Measurements from ENCODE around the gene LEP.

DNA sequence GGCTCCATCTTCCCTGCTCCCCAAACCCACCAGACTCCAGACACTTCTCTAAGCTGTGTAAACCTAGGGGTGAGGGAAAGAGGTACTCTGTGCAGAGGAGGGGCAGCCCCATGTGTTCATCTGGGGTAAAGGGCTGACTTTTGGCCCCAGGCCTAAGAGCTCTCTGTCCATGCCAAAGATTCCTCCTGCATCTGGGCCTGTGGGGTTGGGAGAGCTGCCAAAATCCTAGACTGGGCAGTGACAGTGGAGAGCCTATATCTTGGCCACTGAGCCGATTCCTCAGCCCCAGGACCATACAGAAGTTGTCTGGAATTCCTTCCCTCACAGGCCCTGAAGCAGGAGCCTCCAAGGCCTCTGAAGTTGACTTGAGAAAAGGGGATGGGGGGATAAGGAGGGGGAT lies 25.3 kb upstream of the LEP start:
- TF ChIP-seq SUZ12 (IDR thresholded peaks at IDR 0.05; ENCODE audit: extremely low read depth, insufficient read depth, insufficient read length) = no peak
- no peak for TF ChIP-seq ZNF274 (IDR thresholded peaks at IDR 0.05; ENCODE audit: low read depth, low read length)
- TF ChIP-seq YY1 (IDR thresholded peaks at IDR 0.05; ENCODE audit: insufficient read depth, insufficient read length) = no peak

Data from NT2/D1 (cell line).